HFFc6 (cell line): Measurements from ENCODE around the gene EFCAB11. TPM values are rescaled to one million over a fixed set of nuclear protein-coding genes. Genes with fewer than 3 reads are reported as not detected.
A peak's percentile ranks its signal among the peaks of the same experiment; 100 is the strongest.

Experiments
- DNase-seq: peaks from one replicate; pipeline ENCODE4 v3.0.0-alpha.2; 2018
- H3K27ac Mint-ChIP-seq: 2 replicates; pipeline ENCODE4 v1.8.0; 2020; ENCODE audit warnings: mild to moderate bottlenecking, mixed read lengths
- H3K27me3 Mint-ChIP-seq: 2 replicates; pipeline ENCODE4 v1.8.0; 2021; ENCODE audit warnings: mild to moderate bottlenecking, moderate library complexity, mixed read lengths; ENCODE audit not compliant: insufficient read depth
- H3K36me3 Mint-ChIP-seq: 2 replicates; pipeline ENCODE4 v1.8.0; 2021; ENCODE audit warnings: low read depth, mixed read lengths
- H3K4me1 Mint-ChIP-seq: 2 replicates; pipeline ENCODE4 v1.8.0; 2020; ENCODE audit warnings: low read depth, mixed read lengths
- H3K4me3 Mint-ChIP-seq: 2 replicates; pipeline ENCODE4 v1.8.0; 2020; ENCODE audit warnings: mild to moderate bottlenecking, moderate library complexity, mixed read lengths
- H3K9me3 Mint-ChIP-seq: 2 replicates; pipeline ENCODE4 v1.8.0; 2020; ENCODE audit warnings: mild to moderate bottlenecking, mixed read lengths
- total RNA-seq, 6 experiments: library from RNA; stranded (reverse); fragmentation: NEBNext Ultra II Directional; extraction: Animal tissue kit (Norgen Biotek cat#: 25700); gene quantifications; 2 replicates in 1 of 6; 3 replicates in 5 of 6; pipeline ENCODE4 v1.2.3, GENCODE V29; 2021
- TF ChIP-seq, protein P1 (sequence below): fragments of 200-600 bp; sonication (generic); IDR thresholded peaks from 2 replicates; pipeline ENCODE4 v1.5.0; 2021; ENCODE audit warnings: antibody characterized with exemption, mild to moderate bottlenecking

Gene EFCAB11
- total RNA-seq, 6 experiments from 2014 or later, result 6.6 to 8.4 (median 6.9) TPM

DNA sequence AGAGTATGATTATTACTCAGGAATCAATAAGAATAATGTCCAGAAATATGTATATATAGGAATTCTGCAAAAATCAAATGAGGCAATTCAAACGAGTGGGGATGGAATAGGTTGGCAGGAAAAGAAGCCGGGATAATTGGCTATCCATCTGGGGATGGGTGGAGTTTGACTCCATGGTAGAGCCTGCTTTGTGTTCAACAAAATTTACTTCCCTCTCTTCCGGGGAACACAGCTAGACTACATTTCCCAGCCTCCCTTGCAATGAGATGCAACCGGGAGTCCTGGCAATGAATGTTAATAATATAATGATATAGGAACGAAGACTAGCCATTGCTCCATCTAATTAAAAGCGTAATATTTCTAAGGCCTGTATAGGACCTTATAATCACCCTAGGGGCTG is 146.6 kb downstream of the EFCAB11 start:
- Mint-ChIP-seq H3K27ac (no peak overlapping the region), H3K4me1 (peaks cover 23% of the 10 kb centered on the region), H3K9me3 (no peaks in the 10 kb centered on the region), H3K27me3 (no peaks in the 10 kb centered on the region; the same call in 1 of the 2 replicates), H3K4me3 (no peak overlapping the region), H3K36me3 (no peaks in the 10 kb centered on the region)
- DNase-seq, result no peak
- TF ChIP-seq, protein P1, sequence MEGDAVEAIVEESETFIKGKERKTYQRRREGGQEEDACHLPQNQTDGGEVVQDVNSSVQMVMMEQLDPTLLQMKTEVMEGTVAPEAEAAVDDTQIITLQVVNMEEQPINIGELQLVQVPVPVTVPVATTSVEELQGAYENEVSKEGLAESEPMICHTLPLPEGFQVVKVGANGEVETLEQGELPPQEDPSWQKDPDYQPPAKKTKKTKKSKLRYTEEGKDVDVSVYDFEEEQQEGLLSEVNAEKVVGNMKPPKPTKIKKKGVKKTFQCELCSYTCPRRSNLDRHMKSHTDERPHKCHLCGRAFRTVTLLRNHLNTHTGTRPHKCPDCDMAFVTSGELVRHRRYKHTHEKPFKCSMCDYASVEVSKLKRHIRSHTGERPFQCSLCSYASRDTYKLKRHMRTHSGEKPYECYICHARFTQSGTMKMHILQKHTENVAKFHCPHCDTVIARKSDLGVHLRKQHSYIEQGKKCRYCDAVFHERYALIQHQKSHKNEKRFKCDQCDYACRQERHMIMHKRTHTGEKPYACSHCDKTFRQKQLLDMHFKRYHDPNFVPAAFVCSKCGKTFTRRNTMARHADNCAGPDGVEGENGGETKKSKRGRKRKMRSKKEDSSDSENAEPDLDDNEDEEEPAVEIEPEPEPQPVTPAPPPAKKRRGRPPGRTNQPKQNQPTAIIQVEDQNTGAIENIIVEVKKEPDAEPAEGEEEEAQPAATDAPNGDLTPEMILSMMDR, result no peak

DNA sequence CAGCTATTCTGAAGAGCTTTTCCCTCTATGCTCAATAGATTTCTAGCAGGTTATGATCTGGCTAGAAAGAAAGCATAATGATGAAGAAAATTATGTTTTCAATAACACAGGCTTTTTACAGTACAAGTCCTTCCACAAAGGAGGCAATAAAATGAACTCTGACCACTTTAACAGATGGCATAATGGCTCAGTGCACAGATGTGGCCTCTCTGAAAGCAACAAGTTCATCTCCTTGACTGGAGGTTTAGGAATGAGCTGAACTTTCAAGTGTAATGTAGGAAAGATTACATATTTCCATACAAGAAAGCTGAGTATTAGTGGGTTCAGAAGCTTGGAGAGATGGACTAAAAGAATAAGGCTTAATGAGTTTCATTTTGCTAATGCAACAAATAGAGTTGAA is 147.4 kb downstream of the EFCAB11 start:
- no peaks in the 10 kb centered on the region for H3K27me3 Mint-ChIP-seq
- TF ChIP-seq, protein P1, result no peak
- peaks cover 17% of the 10 kb centered on the region for H3K4me1 Mint-ChIP-seq
- no peak for DNase-seq
- H3K9me3 Mint-ChIP-seq, result no peaks in the 10 kb centered on the region
- H3K36me3 Mint-ChIP-seq, result no peaks in the 10 kb centered on the region
- H3K4me3 Mint-ChIP-seq, result no peak overlapping the region
- no peak overlapping the region for H3K27ac Mint-ChIP-seq

DNA sequence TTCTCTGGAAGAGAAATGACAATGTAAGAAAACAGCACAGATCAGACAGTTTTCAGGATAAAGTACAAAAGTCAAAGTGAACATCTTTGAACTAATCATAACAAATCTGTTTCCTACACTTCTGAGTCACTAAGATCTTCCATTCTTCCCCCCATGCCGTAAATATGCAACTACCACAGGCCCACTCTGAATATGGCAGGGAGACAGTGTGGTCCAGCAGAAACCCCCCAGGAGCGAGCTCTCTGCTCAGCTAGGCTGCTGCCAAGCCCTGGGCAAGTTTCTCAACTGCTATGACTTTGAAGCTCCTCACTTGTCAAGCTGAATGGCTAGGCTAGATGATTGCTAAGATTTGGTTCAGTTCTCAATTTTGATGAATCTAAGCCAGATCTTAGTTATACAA is 148.1 kb downstream of the EFCAB11 start:
- Mint-ChIP-seq H3K27me3 (no peaks in the 10 kb centered on the region), H3K4me1 (peaks cover 19% of the 10 kb centered on the region), H3K36me3 (no peaks in the 10 kb centered on the region), H3K27ac (no peak overlapping the region), H3K4me3 (no peak overlapping the region), H3K9me3 (no peaks in the 10 kb centered on the region)
- TF ChIP-seq, protein P1, result no peak
- no peak for DNase-seq

DNA sequence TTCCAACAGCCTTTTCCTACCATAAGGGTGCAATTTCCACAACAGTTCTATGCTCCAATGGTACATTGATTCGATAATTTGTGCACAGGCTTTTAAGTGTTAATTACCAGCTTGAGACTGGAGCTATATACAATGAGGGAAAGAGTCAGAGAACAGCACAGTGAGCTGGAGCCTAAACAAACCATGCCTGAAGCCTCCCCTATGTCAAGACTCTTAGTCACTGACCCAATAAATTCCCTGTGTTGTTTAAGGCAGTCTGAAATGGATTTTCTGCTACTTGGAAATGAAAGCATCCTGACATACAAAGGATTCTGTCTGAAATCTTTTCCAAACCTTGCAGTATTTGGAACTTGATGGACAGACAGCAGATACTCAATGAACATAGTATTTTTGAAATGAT is 149.0 kb downstream of the EFCAB11 start:
- Mint-ChIP-seq H3K9me3 (no peaks in the 10 kb centered on the region), H3K36me3 (no peaks in the 10 kb centered on the region), H3K4me3 (no peak overlapping the region), H3K4me1 (peaks cover 26% of the 10 kb centered on the region), H3K27me3 (no peaks in the 10 kb centered on the region), H3K27ac (0 out of 2 replicates have a peak overlapping the region, but pooled peaks have one; percentile 11)
- peak; percentile 7 for DNase-seq
- TF ChIP-seq, protein P1, result no peak

DNA sequence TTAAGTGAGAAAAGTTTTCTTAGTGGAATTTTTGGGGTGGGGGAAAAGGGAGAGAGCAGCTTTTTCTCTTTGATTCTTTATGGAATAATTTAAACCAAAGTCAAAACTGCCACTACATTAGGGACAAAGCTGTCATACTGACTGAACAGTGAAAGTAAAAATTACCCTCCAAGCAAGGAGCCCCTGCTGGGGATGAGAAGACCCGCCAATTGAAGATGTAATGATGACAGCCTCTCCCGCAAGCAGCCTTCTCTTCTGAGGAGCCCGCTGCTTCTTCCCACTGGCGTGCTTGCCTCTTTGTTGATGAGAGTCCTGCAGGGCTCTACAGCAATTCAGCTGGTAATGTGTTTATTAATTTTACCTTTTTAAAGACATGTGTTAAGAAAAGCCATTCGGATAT is 151.0 kb downstream of the EFCAB11 start:
- DNase-seq, result no peak
- Mint-ChIP-seq H3K27me3 (no peaks in the 10 kb centered on the region), H3K4me3 (no peak overlapping the region), H3K4me1 (peaks cover 26% of the 10 kb centered on the region), H3K27ac (no peak overlapping the region), H3K36me3 (no peaks in the 10 kb centered on the region), H3K9me3 (no peaks in the 10 kb centered on the region)
- TF ChIP-seq, protein P1, result no peak

DNA sequence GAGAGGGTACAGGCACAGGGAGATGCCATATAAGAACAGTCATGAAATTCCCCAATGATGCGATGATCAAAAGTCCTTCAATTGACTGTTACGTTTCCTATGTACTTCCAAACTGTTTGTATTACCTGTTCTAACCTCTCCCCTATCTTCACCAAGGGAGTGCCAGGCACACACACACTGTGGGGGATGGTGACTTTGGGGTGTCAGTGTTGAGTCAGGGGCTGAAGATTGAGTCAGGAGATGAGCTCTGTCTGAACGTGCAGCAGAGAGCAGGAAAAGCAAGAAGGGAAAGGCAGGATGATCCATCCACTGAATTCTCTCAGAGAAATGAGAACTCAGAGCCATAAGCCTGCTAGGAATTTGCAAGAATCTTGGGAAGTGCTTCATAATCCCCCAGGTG is 153.4 kb downstream of the EFCAB11 start:
- peaks cover 20% of the 10 kb centered on the region for H3K4me1 Mint-ChIP-seq
- TF ChIP-seq, protein P1, result no peak
- no peak overlapping the region for H3K4me3 Mint-ChIP-seq
- no peaks in the 10 kb centered on the region for H3K36me3 Mint-ChIP-seq
- peak; percentile 10 for DNase-seq
- no peaks in the 10 kb centered on the region for H3K9me3 Mint-ChIP-seq
- H3K27ac Mint-ChIP-seq, result no peak overlapping the region; the same call in 1 of the 2 replicates
- H3K27me3 Mint-ChIP-seq, result no peaks in the 10 kb centered on the region
